PC-3 (cell line): ENCODE measurements around the gene OASL. TPM values are rescaled to one million over a fixed set of nuclear protein-coding genes. Genes with fewer than 3 reads are reported as not detected.

Source experiments
- ATAC-seq: fragments of 200-7000 bp; cut with Tn5 transposase; 2 replicates; pipeline ENCODE4 v1.9.1; 2020; ENCODE audit warnings: mild to moderate bottlenecking, moderate library complexity
- BruUV-seq: library from RNA; stranded (reverse); fragments of 400-500 nt; replicated peaks from 2 replicates; lab custom pipeline; 2021; lab: Mats Ljungman, UMichigan
- CTCF ChIA-PET: fragments of 300-600 bp; sonication (Branson Sonifier 250); formaldehyde crosslinking; loops from one replicate; lab custom pipeline; 2022; ENCODE audit warnings: antibody characterized with exemption; lab: Charles Lee
- POLR2A ChIA-PET: fragments of 300-600 bp; sonication (Branson Sonifier 250); formaldehyde crosslinking; loops from one replicate; lab custom pipeline; 2022; ENCODE audit warnings: antibody characterized with exemption; ENCODE audit not compliant: unreplicated experiment; lab: Charles Lee
- DNase-seq: peaks from one replicate; pipeline ENCODE4 v3.0.0-alpha.2; 2015
- H2AFZ ChIP-seq: fragments of 300-600 bp; sonication (generic); 2 replicates; pipeline ENCODE4 v1.6.0; 2016; ENCODE audit warnings: antibody characterized with exemption, low read length
- H3F3A ChIP-seq: fragments of 300-600 bp; sonication (generic); one replicate; pipeline ENCODE4 v1.6.0; 2017; ENCODE audit warnings: antibody characterized with exemption, low read length, control low read depth, mild to moderate bottlenecking; ENCODE audit not compliant: unreplicated experiment
- H3K27ac ChIP-seq: fragments of 300-600 bp; sonication (generic); 2 replicates; pipeline ENCODE4 v1.5.1; 2016; ENCODE audit warnings: mild to moderate bottlenecking, low read length
- H3K27me3 ChIP-seq: fragments of 300-600 bp; sonication (generic); 2 replicates; pipeline ENCODE4 v1.6.1; 2016; ENCODE audit warnings: low read length, mixed read lengths
- H3K36me3 ChIP-seq: fragments of 300-600 bp; sonication (generic); 2 replicates; pipeline ENCODE4 v1.6.1; 2016; ENCODE audit warnings: low read depth, mixed run types, low read length, mixed read lengths
- H3K4me1 ChIP-seq: fragments of 300-600 bp; sonication (generic); 2 replicates; pipeline ENCODE4 v1.5.1; 2016; ENCODE audit warnings: low read length; ENCODE audit not compliant: insufficient read depth
- H3K4me2 ChIP-seq: fragments of 300-600 bp; sonication (generic); 2 replicates; pipeline ENCODE4 v1.6.0; 2016; ENCODE audit warnings: low read length
- H3K4me3 ChIP-seq: fragments of 300-600 bp; sonication (generic); 2 replicates; pipeline ENCODE4 v1.5.1; 2016; ENCODE audit warnings: mild to moderate bottlenecking, low read length, mixed read lengths
- H3K79me2 ChIP-seq: fragments of 300-600 bp; sonication (generic); 2 replicates; pipeline ENCODE4 v1.6.1; 2017; ENCODE audit warnings: low read length, mixed read lengths
- H3K9ac ChIP-seq: fragments of 300-600 bp; sonication (generic); 2 replicates; pipeline ENCODE4 v1.6.0; 2016; ENCODE audit warnings: mild to moderate bottlenecking, low read length
- H3K9me2 ChIP-seq: fragments of 300-600 bp; sonication (generic); replicated peaks from 2 replicates; pipeline ENCODE4 v1.6.1; 2016; ENCODE audit warnings: mixed run types, low read length, mixed read lengths
- H3K9me3 ChIP-seq: fragments of 300-600 bp; sonication (generic); 2 replicates; pipeline ENCODE4 v1.6.1; 2016; ENCODE audit warnings: low read length, mixed read lengths
- H4K20me1 ChIP-seq: fragments of 300-600 bp; sonication (generic); 2 replicates; pipeline ENCODE4 v1.6.1; 2016; ENCODE audit warnings: low read length, mixed read lengths
- EZH2 ChIP-seq: fragments of 300-600 bp; sonication (generic); IDR thresholded peaks from one replicate; pipeline ENCODE4 v1.6.1; 2017; ENCODE audit warnings: antibody characterized with exemption, mild to moderate bottlenecking, low read length; ENCODE audit not compliant: unreplicated experiment
- EZH2phosphoT487 ChIP-seq: fragments of 300-600 bp; sonication (generic); IDR thresholded peaks from 2 replicates; pipeline ENCODE4 v1.6.1; 2018; ENCODE audit warnings: mild to moderate bottlenecking, antibody characterized with exemption, low read length, borderline replicate concordance
- intact Hi-C: fragments of 100-400 bp; cut with micrococcal nuclease; formaldehyde crosslinking; loops from 2 replicates; pipeline ENCODE4 v1.9.0; 2023
- total RNA-seq: library from RNA; depleted of rRNA; stranded (reverse); fragments of >200 nt; gene quantifications from 2 replicates; pipeline ENCODE4 v1.2.3, GENCODE V29; 2014
- TF ChIP-seq, protein P1 (sequence below): fragments of 300-600 bp; sonication (generic); conservative IDR thresholded peaks from 2 replicates; pipeline ENCODE4 v1.5.1; 2017; ENCODE audit warnings: antibody characterized with exemption, low read depth, mild to moderate bottlenecking, low read length

The OASL gene
- total RNA-seq, 1 experiment from 2014 or later: 7.6 TPM

DNA sequence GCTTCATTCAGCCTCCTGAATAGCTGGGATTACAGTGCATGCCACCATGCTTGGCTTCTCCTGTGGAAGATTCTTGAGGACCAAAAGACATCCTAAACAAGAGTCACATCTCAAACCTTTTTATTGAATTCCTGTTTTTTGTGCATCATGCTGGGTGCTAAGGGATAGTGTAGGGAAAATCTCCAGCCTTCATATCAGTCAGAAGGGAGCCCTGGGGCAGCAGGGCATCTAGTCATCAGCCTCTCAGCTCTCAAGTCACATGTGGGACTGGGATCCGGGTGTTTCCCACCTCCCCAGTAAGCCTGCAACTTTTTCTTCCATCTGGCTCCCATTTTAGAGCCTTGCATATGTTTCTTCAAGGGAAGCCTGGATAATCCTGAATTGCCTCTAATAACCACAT lies 25.1 kb upstream of the OASL start:
- CTCF ChIA-PET: no interaction called here
- Histone ChIP-seq H3K9ac (no peak overlapping the region), H3K27ac (no peak overlapping the region), H4K20me1 (no peaks in the 10 kb centered on the region), H3K27me3 (peaks cover 8% of the 10 kb centered on the region; the same call in 1 of the 2 replicates), H3K79me2 (no peaks in the 10 kb centered on the region), H3K9me2 (no peaks in the 10 kb centered on the region), H3K4me1 (no peaks in the 10 kb centered on the region), H3K36me3 (no peaks in the 10 kb centered on the region), H2AFZ (no peak overlapping the region), H3K4me2 (no peak overlapping the region), H3K4me3 (no peak overlapping the region), H3F3A (no peaks in the 10 kb centered on the region), H3K9me3 (no peaks in the 10 kb centered on the region)
- no TSS peak for BruUV-seq
- ATAC-seq: no peak
- DNase-seq: no peak
- TF ChIP-seq, protein P1, sequence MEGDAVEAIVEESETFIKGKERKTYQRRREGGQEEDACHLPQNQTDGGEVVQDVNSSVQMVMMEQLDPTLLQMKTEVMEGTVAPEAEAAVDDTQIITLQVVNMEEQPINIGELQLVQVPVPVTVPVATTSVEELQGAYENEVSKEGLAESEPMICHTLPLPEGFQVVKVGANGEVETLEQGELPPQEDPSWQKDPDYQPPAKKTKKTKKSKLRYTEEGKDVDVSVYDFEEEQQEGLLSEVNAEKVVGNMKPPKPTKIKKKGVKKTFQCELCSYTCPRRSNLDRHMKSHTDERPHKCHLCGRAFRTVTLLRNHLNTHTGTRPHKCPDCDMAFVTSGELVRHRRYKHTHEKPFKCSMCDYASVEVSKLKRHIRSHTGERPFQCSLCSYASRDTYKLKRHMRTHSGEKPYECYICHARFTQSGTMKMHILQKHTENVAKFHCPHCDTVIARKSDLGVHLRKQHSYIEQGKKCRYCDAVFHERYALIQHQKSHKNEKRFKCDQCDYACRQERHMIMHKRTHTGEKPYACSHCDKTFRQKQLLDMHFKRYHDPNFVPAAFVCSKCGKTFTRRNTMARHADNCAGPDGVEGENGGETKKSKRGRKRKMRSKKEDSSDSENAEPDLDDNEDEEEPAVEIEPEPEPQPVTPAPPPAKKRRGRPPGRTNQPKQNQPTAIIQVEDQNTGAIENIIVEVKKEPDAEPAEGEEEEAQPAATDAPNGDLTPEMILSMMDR: no peak
- TF ChIP-seq EZH2 (no peak), EZH2phosphoT487 (no peak)
- intact Hi-C loops: no loop called here
- POLR2A ChIA-PET: no interaction called here

DNA sequence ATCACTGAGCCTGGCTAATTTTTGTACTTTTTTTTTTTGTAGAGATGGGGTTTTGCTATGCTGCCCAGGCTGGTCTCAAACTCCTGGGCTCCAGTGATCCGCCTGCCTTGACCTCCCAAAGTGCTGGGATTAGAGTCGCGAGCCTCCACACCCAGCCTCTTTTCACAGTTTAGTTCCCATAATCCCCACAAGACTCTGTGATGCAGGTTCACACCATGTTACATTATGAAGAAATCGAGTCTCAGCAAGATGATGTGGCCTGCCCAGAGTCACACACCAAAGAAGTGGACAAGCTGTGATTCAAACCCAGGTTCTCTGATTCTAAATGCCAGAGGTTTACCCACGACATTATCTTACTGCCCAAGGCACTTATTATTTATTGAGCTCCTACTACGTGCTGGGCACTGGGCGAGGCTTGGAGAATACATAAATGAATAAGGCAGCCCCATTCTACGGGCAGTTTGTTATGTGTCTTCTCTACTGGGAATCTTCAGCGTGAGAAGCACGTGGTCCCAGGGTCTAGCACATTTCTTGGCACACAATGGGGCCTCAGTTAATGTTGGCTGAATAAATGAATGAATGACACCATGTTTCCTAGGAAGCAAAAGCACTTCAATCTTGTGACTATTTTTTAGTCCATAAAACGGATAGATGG lies 23.5 kb upstream of the OASL start:
- Histone ChIP-seq H3K9me3 (no peaks in the 10 kb centered on the region), H3K4me1 (no peaks in the 10 kb centered on the region), H3F3A (no peaks in the 10 kb centered on the region), H3K4me2 (no peak overlapping the region), H3K9me2 (no peaks in the 10 kb centered on the region), H2AFZ (no peak overlapping the region), H3K27me3 (0 out of 2 replicates have a peak, but pooled peaks cover under 1% of the 10 kb centered on the region), H3K4me3 (no peak overlapping the region), H4K20me1 (no peaks in the 10 kb centered on the region), H3K36me3 (no peaks in the 10 kb centered on the region), H3K27ac (no peak overlapping the region), H3K79me2 (no peaks in the 10 kb centered on the region), H3K9ac (no peak overlapping the region)
- no peak for ATAC-seq
- TF ChIP-seq EZH2phosphoT487 (no peak), EZH2 (no peak)
- TF ChIP-seq, protein P1: no peak
- intact Hi-C loops: loop anchor here (2.0 kb wide), 1 partner anchor 168 kb away; no protein-coding TSS in a partner anchor
- BruUV-seq: no TSS peak
- POLR2A ChIA-PET: no interaction called here
- DNase-seq: no peak
- CTCF ChIA-PET: no interaction called here

DNA sequence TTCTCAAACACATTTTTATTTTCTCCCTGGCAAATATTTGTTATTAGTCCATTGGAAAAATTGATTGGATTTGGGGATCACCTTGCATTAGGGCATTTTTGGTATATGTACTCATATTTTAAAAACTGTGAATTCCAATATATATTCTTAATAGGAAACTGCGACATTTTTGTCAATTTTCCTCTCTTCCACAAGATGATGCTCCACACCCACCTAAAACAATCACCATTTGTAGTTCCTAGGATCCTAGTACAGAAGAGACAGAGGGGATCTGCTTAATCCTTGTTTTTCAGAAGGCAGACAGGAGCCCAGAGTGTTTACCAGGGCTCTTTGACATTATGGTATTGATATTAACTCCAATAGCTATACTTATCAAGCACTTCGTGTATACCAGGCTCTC lies 22.8 kb upstream of the OASL start:
- Histone ChIP-seq H3F3A (no peaks in the 10 kb centered on the region), H2AFZ (no peak overlapping the region), H3K4me1 (no peaks in the 10 kb centered on the region), H3K4me2 (no peak overlapping the region), H3K79me2 (no peaks in the 10 kb centered on the region), H3K36me3 (no peaks in the 10 kb centered on the region), H3K9me3 (no peaks in the 10 kb centered on the region), H3K27ac (no peak overlapping the region), H3K4me3 (no peak overlapping the region), H3K9ac (no peak overlapping the region), H3K27me3 (no peaks in the 10 kb centered on the region), H3K9me2 (no peaks in the 10 kb centered on the region), H4K20me1 (no peaks in the 10 kb centered on the region)
- ChIA-PET CTCF (no interaction called here), POLR2A (no interaction called here)
- no peak for TF ChIP-seq EZH2
- TF ChIP-seq, protein P1: peak; percentile 57
- intact Hi-C loops: loop anchor here (2.0 kb wide), 1 partner anchor 169 kb away; no protein-coding TSS in a partner anchor
- DNase-seq (peak; percentile 45), ATAC-seq (peak; percentile 40)
- BruUV-seq: no TSS peak
